GM21529 (cell line): ENCODE measurements around the gene PRDM8.
"Not testable (repeated sequence)": the region's sequence is repeated elsewhere in the genome, so short reads cannot be mapped to it uniquely, and the experiment has no call there.

Experiments
- ATAC-seq: cut with Tn5 transposase; IDR thresholded peaks from one replicate; pipeline ENCODE4 v1.9.1; 2021; ENCODE audit not compliant: unreplicated experiment

Gene PRDM8

DNA sequence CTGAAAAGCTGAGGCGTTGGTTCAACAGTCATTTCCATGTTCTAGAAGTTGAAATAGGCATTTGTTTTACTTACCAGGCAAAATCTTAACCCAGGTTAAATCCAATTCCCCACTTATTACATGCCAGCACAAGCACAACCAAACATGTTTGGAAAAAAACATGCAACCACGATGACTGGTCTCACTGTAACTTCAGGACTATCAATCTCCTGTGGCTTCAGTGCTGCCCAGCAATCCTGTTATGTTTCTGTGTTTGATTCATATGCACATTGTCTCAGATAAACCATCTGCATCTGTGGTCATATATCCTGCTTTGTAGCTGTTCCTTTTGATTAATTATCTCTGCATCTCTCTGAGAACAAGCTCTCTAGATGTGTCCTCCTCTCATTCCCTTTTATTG, 28.3 kb downstream of the PRDM8 start:
- no peak for ATAC-seq

- no peak for ATAC-seq
Observed at GRCh38 chr4:80226094-80226493, 28.8 kb downstream of the PRDM8 start.

GRCh38 chr4:80228460-80228859, 31.2 kb downstream of the PRDM8 start:
- ATAC-seq = peak; percentile 41

- ATAC-seq = peak; percentile 9
Observed at GRCh38 chr4:80229128-80229527, 31.8 kb downstream of the PRDM8 start.

- peak; percentile 96 for ATAC-seq
Observed at GRCh38 chr4:80229590-80229989, 32.3 kb downstream of the PRDM8 start.

GRCh38 chr4:80231180-80231579, 33.9 kb downstream of the PRDM8 start:
- ATAC-seq = no peak

GRCh38 chr4:80232707-80233370, 35.5 kb downstream of the PRDM8 start:
- ATAC-seq = no peak

DNA sequence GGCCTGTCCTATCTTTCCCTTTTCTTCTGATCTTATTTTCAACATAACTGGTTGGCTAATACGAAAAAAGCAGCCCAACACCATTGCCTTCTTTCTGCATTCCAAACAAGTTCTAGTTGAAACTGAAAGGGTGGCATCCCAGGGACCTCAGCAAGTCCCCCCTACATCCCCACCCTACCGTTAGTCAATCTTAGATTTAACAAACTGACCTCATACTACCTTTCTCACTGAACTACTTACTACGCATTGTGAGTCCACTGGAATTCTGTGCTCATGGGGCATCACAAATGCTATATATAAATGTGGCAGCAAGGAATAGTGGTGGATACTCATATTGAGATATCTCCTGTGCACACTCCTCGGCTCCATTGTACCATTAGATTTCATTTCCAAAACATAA, 36.1 kb downstream of the PRDM8 start:
- ATAC-seq = no peak

DNA sequence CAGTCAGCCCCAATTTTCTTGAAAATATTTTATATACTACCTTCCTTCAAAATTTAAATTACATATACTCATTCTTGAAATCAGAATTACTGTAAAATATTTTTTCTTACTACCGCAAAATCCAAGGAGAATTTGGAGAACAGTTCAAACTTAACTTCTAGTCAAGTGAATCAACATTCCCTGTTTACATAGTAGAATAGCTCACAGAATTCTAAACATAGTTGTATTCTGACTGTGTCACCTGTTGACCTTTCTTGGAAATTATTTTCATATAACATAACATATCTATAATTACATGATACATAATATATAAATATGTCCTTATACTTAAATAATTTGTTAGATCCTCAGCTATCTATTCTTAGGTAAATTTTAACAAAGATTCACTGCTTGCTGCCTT, 38.1 kb downstream of the PRDM8 start:
- ATAC-seq = no peak

DNA sequence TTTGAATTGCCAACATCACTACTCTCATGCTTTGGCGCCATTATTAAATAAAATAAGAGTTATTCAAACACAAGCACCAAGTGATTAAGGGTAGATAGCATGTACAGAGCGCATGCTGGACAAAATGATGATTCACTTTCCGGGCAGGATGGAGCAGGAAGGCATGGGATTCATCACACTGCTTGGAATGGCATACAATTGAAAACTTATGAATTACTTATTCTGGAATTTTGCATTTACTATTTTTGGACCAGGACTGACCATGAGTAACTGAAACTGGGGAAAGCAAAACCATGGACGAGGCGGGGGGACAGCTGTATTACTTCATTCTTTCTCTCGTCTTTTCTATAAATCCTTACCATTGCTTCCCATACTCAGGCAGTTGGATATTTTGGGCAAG, 40.7 kb downstream of the PRDM8 start:
- ATAC-seq = no peak

- ATAC-seq = no peak
Observed at GRCh38 chr4:80239480-80240150, 42.3 kb downstream of the PRDM8 start.

DNA sequence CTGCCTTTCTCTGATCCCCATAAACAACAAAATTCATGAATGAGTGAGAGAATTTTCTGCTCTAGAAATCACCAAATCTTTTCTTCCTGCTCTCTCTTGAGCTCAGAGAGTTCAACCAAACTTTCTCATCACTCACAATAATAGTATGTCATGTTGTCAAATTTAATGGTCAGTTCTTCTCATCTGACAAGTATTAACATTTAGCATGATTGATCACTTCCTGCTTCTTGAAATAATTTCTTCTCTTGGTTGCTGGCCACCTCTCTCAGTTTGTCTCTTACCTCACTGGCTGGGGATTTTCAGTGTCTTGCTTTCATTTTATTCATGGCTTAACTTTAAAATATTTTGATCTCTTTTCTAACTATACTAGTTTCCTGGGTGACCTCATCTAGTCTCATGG, 43.7 kb downstream of the PRDM8 start:
- no peak for ATAC-seq

GRCh38 chr4:80243274-80244018, 46.1 kb downstream of the PRDM8 start:
- no peak for ATAC-seq

DNA sequence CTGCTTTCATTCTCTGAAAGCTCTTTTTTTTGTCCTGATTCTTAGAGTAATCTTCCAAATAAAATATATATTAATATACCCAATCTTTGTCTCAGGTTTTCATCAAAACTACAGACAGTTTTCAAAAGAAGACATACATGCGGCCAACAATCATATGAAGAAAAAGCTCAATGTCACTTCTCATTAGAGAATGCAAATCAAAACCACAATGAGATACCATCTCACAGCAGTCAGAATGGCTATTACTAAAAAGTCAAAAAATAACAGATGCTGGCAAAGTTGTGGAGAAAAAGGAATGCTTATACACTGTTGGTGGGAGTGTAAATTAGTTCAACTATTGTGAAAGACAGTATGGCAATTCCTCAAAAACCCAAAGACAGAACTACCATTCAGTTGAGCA, 50.2 kb downstream of the PRDM8 start:
- not testable (repeated sequence) for ATAC-seq

DNA sequence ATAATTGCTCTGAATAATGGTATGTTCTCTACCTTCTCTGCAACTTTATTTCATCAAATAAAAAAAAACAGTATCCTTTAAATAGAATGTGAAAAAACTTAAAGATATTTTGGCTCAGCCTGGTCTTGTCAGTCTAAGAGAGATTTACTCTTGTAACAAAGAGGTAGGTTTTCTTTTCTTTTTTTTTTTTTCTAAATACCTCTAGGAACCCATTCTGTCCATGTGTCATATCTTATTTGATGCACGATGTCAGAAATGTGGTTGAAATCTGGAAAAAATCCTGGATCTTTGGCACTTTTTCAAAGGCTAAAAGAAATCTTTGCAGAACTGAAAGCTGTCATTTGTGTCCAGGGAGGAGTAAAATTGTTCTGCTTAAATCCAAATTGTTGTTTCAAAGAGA, 51.8 kb downstream of the PRDM8 start:
- no peak for ATAC-seq

DNA sequence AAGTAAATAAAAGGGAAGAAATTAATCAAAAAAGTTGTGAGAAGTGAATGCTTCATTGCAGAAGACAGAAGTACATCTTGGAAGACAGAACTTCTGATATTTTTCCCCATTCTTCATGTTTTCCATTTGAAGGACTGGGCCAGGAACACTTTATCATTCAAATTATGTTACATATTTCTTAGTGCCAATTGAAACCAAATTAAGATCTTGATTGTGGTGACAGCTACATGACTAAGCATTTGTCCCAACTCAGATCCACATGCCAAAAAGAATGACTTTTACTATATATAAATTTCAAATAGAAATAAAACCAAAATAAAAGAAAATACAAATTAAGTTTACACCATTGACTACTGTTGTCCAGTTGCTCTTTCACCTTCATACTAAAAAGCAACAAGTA, 55.1 kb downstream of the PRDM8 start:
- ATAC-seq = no peak

DNA sequence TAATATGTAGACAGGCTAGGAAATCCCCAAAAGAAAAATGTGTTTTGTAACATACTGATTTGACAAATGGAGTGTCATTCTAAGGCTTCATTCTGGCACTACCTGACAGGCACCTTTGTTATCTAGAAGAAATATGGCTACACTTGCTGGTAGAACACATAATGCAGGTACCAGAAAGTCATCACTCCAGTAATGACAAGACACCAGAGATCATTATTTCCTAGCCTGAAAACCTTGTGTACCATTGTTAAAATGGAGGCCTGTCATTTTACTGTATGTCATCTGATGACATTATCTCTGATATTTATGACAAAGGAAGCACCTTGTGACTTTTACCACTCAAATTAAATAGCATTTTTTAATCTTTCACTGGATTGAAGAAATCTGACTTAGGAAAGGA, 55.6 kb downstream of the PRDM8 start:
- ATAC-seq = no peak

- no peak for ATAC-seq
Observed at GRCh38 chr4:80253510-80253909, 56.2 kb downstream of the PRDM8 start.
